Stimulated activated naive CD8-positive, alpha-beta T cell treated with anti-CD3 and anti-CD28 coated beads, Interleukin-15, amount 100 ng/mL, for 72 hours (primary cell): Measurements from ENCODE around the gene OPRM1.
A peak's percentile ranks its signal among the peaks of the same experiment; 100 is the strongest.

Experiments
- ATAC-seq: fragments of 150-1000 bp; cut with Tn5 transposase; 2 replicates; pipeline ENCODE4 v1.10.0; 2021; ENCODE audit warnings: mild to moderate bottlenecking, moderate library complexity
- DNase-seq, 2 donors: peaks; one replicate each; pipeline ENCODE4 v3.0.0; 2021 to 2022
- H3K27ac Mint-ChIP-seq, 2 donors: one replicate each; pipeline ENCODE4 v1.8.0; 2022; ENCODE audit warnings: mild to moderate bottlenecking in 2 of 2, mixed read lengths in 2 of 2, moderate library complexity in 2 of 2
- H3K27me3 Mint-ChIP-seq: one replicate; pipeline ENCODE4 v1.8.0; 2022; ENCODE audit warnings: mixed read lengths
- H3K4me1 Mint-ChIP-seq: one replicate; pipeline ENCODE4 v1.8.0; 2022; ENCODE audit warnings: mild to moderate bottlenecking, mixed read lengths
- H3K4me3 Mint-ChIP-seq, 2 donors: one replicate each; pipeline ENCODE4 v1.8.0; 2022; ENCODE audit warnings: mild to moderate bottlenecking in 2 of 2, mixed read lengths in 2 of 2, moderate library complexity in 1 of 2
- H3K9me3 Mint-ChIP-seq, 2 donors: one replicate each; pipeline ENCODE4 v1.8.0; 2022; ENCODE audit warnings: mixed read lengths in 2 of 2

OPRM1 gene

DNA sequence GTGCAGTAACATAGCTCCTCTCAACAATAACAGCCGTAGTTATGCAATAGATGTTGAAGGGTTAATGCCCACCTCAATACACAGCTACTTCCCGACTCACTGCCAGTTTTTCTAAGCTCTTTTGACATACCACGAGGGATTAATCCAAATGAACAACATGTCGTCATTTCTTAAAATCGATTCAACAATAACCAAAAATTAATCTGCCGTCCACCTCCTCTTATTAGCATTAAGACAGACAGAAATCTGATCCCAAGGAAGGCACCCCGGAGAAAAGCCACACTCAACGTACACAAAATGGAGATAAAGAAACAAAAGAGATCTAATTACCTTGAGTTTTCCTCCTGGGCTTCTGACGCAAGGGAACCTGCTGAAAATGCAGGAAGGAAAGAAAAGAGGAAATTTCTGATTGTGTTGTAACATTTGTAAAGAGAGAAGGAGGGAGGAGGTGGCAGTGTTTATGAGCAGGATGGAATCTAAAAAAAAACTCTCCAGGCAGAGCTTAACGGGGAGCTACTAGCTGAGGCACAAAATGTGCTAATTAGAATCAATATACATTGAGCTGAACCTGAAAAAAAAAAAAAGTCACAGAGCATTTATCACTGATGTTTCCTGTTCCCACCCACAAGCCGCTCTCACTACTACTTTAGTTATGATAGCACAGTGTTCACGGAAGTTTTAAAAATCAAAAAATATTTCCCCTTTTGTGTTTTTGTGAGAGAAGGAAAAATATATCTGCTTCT is 208.2 kb downstream of the OPRM1 start:
- Mint-ChIP-seq H3K27me3 (no peaks in the 10 kb centered on the region), H3K4me1 (peaks cover 71% of the 10 kb centered on the region), H3K4me3 (peak overlapping the region; percentile 96), H3K27ac (peak overlapping the region; percentile 95 to 97), H3K9me3 (peaks cover 10% of the 10 kb centered on the region in 2 donors)
- DNase-seq: no peak
- ATAC-seq: peak; percentile 67

- DNase-seq: peak in 1 of 2 donors; percentile 52
- H3K27me3 Mint-ChIP-seq: no peaks in the 10 kb centered on the region
- H3K4me3 Mint-ChIP-seq: peak overlapping the region; percentile 67 to 77
- peak overlapping the region; percentile 50 to 95 for H3K27ac Mint-ChIP-seq
- peak; percentile 78 for ATAC-seq
- peaks cover 65% of the 10 kb centered on the region for H3K4me1 Mint-ChIP-seq
- H3K9me3 Mint-ChIP-seq: peaks cover 7 to 9% of the 10 kb centered on the region in 2 donors
These were observed 210.7 kb downstream of the OPRM1 start for GRCh38 chr6:154249499-154250298.

- Mint-ChIP-seq H3K4me1 (peaks cover 60% of the 10 kb centered on the region), H3K27me3 (no peaks in the 10 kb centered on the region), H3K9me3 (peaks cover 21% of the 10 kb centered on the region in 2 donors), H3K4me3 (peak overlapping the region in 1 of 2 donors; percentile 28), H3K27ac (no peak overlapping the region)
- ATAC-seq (no peak), DNase-seq (no peak)
These were observed 212.1 kb downstream of the OPRM1 start for GRCh38 chr6:154251116-154251515.

- peaks cover 72% of the 10 kb centered on the region for H3K4me1 Mint-ChIP-seq
These were observed 213.6 kb downstream of the OPRM1 start for GRCh38 chr6:154252678-154253077.

DNA sequence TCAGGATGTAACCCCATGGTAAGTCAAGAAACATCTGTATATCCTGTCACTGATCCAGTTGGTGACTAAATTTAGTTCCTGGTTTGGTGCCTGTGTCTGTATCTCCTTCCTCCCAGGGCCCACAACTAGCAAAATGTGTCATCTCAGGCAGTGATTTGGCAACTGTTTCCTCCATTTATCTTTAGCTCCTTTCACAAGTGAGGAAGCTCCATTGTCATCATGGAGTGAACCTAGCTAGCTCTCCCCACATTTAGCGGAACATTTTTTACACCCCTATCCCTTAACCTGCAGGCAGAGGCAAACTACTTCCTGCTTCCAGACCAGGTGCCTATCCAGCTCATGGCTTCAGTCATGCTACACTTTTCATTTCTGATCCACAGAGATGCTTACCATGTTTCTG is 218.0 kb downstream of the OPRM1 start:
- ATAC-seq: peak; percentile 37
- peaks cover 56% of the 10 kb centered on the region for H3K4me1 Mint-ChIP-seq

More at GRCh38 chr6:154252678-154253077, 213.6 kb downstream of the OPRM1 start:
- DNase-seq (no peak), ATAC-seq (no peak)
- no peak overlapping the region for H3K27ac Mint-ChIP-seq
- no peaks in the 10 kb centered on the region for H3K27me3 Mint-ChIP-seq
- peaks cover 26 to 30% of the 10 kb centered on the region in 2 donors for H3K9me3 Mint-ChIP-seq
- peak overlapping the region in 1 of 2 donors; percentile 27 for H3K4me3 Mint-ChIP-seq

DNA sequence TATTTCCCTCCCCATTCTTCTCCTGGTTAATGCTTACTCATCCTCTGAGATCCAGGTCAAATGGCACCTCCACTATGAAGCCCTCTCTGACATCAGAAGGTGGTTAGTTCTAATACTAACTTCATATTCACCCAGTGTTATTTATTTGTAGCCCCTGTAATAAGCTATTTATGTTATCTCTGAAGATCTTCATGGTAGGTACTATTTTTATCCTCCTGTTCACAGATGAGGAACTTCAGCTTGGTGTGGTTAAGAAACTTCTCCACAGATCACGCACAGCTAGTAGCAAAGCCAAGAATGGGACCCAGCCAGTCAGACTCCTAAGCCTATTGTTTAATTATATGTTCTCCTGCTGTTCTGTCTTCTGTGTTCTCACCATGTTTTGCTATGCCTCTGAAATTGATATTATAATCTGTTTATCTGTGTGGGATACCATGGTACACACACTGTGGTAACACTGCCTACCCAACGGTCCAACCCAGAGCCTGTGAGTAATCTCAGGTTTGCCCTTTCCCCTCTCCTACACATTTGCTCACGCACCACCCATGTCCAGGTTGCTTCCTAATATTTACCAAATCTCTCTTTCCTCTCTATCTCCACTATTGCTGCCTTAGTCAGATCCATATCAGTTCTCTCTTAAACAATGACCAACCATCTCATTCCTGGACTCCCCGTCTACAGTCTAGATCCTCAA is 219.2 kb downstream of the OPRM1 start:
- Mint-ChIP-seq H3K4me3 (no peak overlapping the region), H3K27ac (no peak overlapping the region)

More for the DNA sequence above, 218.0 kb downstream of the OPRM1 start:
- no peak for DNase-seq
- no peaks in the 10 kb centered on the region for H3K27me3 Mint-ChIP-seq
- no peak overlapping the region for H3K4me3 Mint-ChIP-seq
- H3K9me3 Mint-ChIP-seq: peaks cover 26 to 30% of the 10 kb centered on the region in 2 donors
- H3K27ac Mint-ChIP-seq: no peak overlapping the region

DNA sequence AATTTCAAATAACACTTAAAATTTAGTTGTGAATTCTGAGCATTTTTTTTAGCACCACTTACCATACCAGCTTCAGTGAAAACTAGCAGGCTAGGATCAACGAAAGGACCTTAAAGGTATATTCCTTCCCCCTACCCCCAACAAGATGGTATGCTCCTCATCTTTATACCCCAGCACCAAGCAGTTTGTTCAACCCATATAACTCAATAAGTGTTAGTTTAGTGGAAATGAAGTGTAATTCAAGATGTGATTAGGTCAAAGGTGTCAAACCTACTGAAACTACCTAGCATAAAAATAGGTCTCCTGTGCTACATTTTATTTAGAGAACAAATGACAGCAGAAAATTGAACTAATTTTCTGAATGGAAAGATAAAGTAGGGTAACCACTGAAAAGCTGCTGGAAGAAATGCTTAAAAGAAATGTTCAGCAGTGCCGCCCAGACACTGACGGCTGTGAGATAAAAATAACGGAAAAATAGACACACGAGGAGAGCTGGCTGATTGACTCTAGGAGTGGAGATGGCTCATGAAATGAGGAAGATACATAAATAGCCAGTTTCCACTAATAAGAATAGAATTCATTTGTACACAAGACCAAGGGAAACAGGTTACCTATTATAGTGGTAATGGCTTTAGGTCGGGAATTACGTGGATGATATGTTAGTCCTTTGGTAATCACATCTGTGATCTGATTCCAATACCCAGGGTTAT is 222.8 kb downstream of the OPRM1 start:
- Mint-ChIP-seq H3K27me3 (no peaks in the 10 kb centered on the region), H3K4me3 (no peak overlapping the region), H3K27ac (no peak overlapping the region), H3K9me3 (peaks cover 4% of the 10 kb centered on the region in 2 donors), H3K4me1 (peaks cover 44% of the 10 kb centered on the region)
- no peak for ATAC-seq
- DNase-seq: no peak

More for the DNA sequence above, 219.2 kb downstream of the OPRM1 start:
- Mint-ChIP-seq H3K9me3 (peaks cover 26 to 30% of the 10 kb centered on the region in 2 donors), H3K27me3 (no peaks in the 10 kb centered on the region), H3K4me1 (peaks cover 47% of the 10 kb centered on the region)
- ATAC-seq (peak; percentile 66), DNase-seq (no peak)

GRCh38 chr6:154266560-154267099 is 227.6 kb downstream of the OPRM1 start:
- Mint-ChIP-seq H3K27me3 (no peaks in the 10 kb centered on the region), H3K4me3 (peak overlapping the region; percentile 42 to 58), H3K27ac (peak overlapping the region in 1 of 2 donors; percentile 31), H3K9me3 (no peaks in the 10 kb centered on the region), H3K4me1 (peaks cover 37% of the 10 kb centered on the region)
- ATAC-seq: peak; percentile 84
- no peak for DNase-seq

- ATAC-seq (peak; percentile 50), DNase-seq (no peak)
- Mint-ChIP-seq H3K27ac (peak overlapping the region in 1 of 2 donors; percentile 64), H3K4me3 (no peak overlapping the region), H3K27me3 (no peaks in the 10 kb centered on the region), H3K4me1 (peaks cover 30% of the 10 kb centered on the region), H3K9me3 (no peaks in the 10 kb centered on the region)
These were observed 228.6 kb downstream of the OPRM1 start for GRCh38 chr6:154267508-154268106.

- Mint-ChIP-seq H3K4me1 (peaks cover 30% of the 10 kb centered on the region), H3K27me3 (no peaks in the 10 kb centered on the region), H3K27ac (no peak overlapping the region), H3K9me3 (no peaks in the 10 kb centered on the region), H3K4me3 (no peak overlapping the region)
- DNase-seq (no peak), ATAC-seq (no peak)
These were observed 229.4 kb downstream of the OPRM1 start for GRCh38 chr6:154268486-154268885.

- Mint-ChIP-seq H3K27me3 (no peaks in the 10 kb centered on the region), H3K27ac (peak overlapping the region in 1 of 2 donors; percentile 65), H3K4me1 (peaks cover 45% of the 10 kb centered on the region), H3K4me3 (no peak overlapping the region), H3K9me3 (peaks cover 0 to 7% of the 10 kb centered on the region in 2 donors)
- DNase-seq (no peak), ATAC-seq (no peak)
These were observed 235.1 kb downstream of the OPRM1 start for GRCh38 chr6:154274168-154274567.

DNA sequence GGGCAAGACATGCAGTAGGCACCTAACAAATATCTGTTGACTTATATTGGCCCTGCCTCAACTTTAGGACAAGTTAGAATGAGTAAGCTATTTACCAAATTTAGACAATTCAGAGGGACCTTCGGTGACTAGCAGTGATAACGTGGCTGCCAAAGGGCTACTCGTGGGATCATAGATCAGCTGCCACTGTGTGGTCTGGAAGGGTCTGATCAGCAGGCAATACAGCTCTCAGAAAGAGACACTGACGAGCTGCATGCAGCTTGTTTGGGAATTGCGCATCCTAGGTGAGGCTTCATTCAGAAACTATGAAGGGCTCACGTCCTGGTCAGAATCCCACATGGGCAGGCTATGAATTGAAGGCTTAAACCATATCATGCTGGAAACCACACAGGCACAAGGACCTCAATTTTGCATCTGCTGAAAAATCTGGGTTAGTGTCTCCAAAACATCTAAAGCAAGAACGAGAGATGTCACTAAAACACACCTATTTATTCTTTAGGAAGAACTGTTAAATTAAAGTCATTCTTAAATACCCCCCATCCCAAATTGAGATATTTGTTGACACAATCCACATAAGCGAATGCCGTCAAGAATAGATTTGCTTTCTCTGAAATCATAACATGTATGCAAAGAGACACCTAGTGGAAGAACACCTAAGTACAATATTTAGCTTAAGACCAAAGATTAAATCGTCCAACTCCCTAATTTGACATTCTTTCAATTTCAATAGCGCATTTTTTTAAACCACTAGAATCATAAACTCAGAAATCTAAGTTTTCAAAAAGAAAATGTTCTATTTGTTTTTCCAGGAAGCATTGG is 238.0 kb downstream of the OPRM1 start:
- no peaks in the 10 kb centered on the region for H3K27me3 Mint-ChIP-seq
- peak; percentile 65 for ATAC-seq
- no peak overlapping the region for H3K27ac Mint-ChIP-seq
- peak overlapping the region; percentile 70 to 75 for H3K4me3 Mint-ChIP-seq
- H3K9me3 Mint-ChIP-seq: peaks cover 0 to 7% of the 10 kb centered on the region in 2 donors
- no peak for DNase-seq
- H3K4me1 Mint-ChIP-seq: peaks cover 45% of the 10 kb centered on the region

GRCh38 chr6:154277629-154278017 is 238.6 kb downstream of the OPRM1 start:
- DNase-seq: no peak
- no peaks in the 10 kb centered on the region for H3K27me3 Mint-ChIP-seq
- H3K4me1 Mint-ChIP-seq: peaks cover 45% of the 10 kb centered on the region
- peak overlapping the region; percentile 70 to 75 for H3K4me3 Mint-ChIP-seq
- H3K9me3 Mint-ChIP-seq: peaks cover 0 to 7% of the 10 kb centered on the region in 2 donors
- no peak overlapping the region for H3K27ac Mint-ChIP-seq
- ATAC-seq: peak; percentile 50

- no peak overlapping the region for H3K4me3 Mint-ChIP-seq
- no peaks in the 10 kb centered on the region for H3K9me3 Mint-ChIP-seq
- ATAC-seq: no peak
- no peak for DNase-seq
- no peak overlapping the region for H3K27ac Mint-ChIP-seq
- peaks cover 27% of the 10 kb centered on the region for H3K4me1 Mint-ChIP-seq
- no peaks in the 10 kb centered on the region for H3K27me3 Mint-ChIP-seq
These were observed 241.5 kb downstream of the OPRM1 start for GRCh38 chr6:154280521-154280920.
